ENCODE measurements around the gene CHRNB2. TPM values are rescaled to one million over a fixed set of nuclear protein-coding genes. Genes with fewer than 3 reads are reported as not detected.

Gene CHRNB2
- total and polyA plus RNA-seq, 9 donors = 0.04 to 0.25 (median 0.15) TPM; not detected in 3

DNA sequence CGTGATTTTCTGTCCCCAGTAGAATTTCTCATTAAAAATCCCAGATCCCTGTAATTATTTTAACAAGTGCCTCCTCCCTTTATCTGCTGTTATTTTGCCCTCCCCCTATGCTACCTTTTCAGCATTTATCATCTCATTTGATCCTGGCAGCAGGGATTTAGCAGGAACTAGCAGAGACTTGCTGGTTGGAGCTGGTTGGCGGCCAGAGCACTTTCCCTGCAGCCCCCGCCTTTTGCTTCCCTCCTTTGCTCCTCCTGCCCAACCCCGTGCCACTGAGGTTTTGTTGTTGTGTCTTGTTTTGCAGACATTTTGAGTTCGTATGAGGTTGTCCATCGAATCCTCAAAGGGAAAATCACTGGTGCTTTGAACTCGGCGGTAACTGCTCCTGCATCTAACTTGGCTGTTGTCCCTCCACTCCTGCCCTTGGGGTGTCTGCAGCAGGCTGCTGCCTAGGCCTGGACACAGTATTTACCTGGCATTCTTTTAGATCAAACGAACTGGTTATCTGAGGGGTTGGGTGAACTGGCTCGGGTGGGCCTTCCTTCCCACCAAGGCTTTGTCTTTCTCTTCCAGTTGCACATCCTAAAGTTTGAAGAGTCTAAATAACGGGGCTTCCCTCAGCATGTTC lies 20.4 kb upstream of the CHRNB2 start:
- 22 to 40% (median 23%) methylated on average over 11 of the region's 11 CpGs for WGBS, 3 donors
- Histone ChIP-seq H3K27me3 (no peaks in the 10 kb centered on the region), H3K4me1 (ENCODE audit: insufficient read depth) (peaks cover 2% of the 10 kb centered on the region), H3K4me3 (no peak overlapping the region), H3K36me3 (no peaks in the 10 kb centered on the region), H3K9me3 (no peaks in the 10 kb centered on the region), H3K27ac (no peak overlapping the region)
- TF ChIP-seq EP300 (IDR thresholded peaks at IDR 0.05) (no peak), POLR2A (IDR thresholded peaks at IDR 0.05) (no peak), CTCF (IDR thresholded peaks at IDR 0.05) (no peak)
- no peak for DNase-seq
- intact Hi-C loops (cut with DNase I) = loop anchor here in 1 of 4 donors (10.0 kb wide), 1 partner anchor 62 kb away; no protein-coding TSS in a partner anchor

DNA sequence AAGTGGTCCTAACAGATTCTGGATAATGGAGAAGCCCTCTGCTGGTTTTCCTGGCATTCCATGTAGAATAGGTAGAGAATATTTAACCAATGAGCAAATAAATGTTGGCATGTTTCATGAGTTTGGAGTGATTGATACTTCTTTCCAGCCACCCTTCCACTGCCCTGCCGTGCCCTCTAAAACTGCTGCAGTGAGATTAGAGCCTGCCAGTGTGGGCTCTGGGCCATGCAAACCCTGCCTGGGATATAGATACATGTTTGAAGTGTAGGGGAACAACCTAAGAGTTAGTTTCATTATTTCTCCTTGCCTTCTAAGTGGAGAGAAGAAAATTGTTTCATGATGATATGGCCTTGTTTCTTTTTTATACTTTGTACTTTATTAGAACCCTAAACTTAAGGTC lies 19.6 kb upstream of the CHRNB2 start:
- Histone ChIP-seq H3K9me3 (no peaks in the 10 kb centered on the region), H3K27me3 (no peaks in the 10 kb centered on the region), H3K36me3 (peaks cover 3% of the 10 kb centered on the region), H3K4me1 (ENCODE audit: insufficient read depth) (peaks cover 2% of the 10 kb centered on the region), H3K4me3 (no peak overlapping the region), H3K27ac (no peak overlapping the region)
- DNase-seq = no peak
- WGBS, 3 donors = 3 to 25% (median 13%) methylated on average over 1 of the region's 1 CpG
- no peak for TF ChIP-seq EP300 (IDR thresholded peaks at IDR 0.05)
- TF ChIP-seq POLR2A (IDR thresholded peaks at IDR 0.05) = no peak
- TF ChIP-seq CTCF (IDR thresholded peaks at IDR 0.05) = no peak
- intact Hi-C loops (cut with DNase I) = loop anchor here in 1 of 4 donors (10.0 kb wide), 1 partner anchor 63 kb away; no protein-coding TSS in a partner anchor

DNA sequence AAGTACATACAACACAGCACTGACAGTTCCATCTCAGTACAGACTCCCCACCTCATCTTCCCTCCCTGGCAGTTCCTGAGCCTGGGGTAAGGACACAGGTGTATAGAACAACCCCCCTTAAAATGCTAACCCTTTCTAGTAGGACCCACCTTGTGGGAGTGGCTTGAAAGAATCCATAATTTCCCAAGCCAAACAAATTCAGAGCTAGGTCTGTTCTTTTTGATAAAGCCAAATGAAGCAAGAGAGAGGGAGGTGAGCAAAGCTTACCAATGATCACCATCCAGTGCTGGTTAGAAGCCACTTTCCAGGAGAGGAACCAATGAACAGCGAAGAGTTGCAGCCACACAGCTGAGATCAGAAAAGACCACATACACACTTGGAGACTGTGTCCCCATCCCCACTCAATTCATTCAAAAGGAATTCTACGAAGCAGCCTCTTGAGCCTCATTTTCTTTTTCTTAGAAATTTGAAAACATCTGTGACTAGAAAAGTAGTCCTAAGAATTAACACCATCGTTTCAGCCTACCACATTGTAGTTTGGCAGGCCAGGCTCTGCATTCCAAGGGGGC lies 18.3 kb upstream of the CHRNB2 start:
- Histone ChIP-seq H3K27me3 (no peaks in the 10 kb centered on the region), H3K27ac (no peak overlapping the region), H3K4me3 (no peak overlapping the region), H3K9me3 (no peaks in the 10 kb centered on the region), H3K4me1 (ENCODE audit: insufficient read depth) (peaks cover 2% of the 10 kb centered on the region), H3K36me3 (peaks cover 3% of the 10 kb centered on the region)
- TF ChIP-seq EP300 (IDR thresholded peaks at IDR 0.05) (no peak), POLR2A (IDR thresholded peaks at IDR 0.05) (no peak), CTCF (IDR thresholded peaks at IDR 0.05) (no peak)
- DNase-seq = no peak
- 66 to 68% (median 66%) methylated on average over 3 of the region's 3 CpGs for WGBS, 3 donors
- intact Hi-C loops (cut with DNase I) = loop anchor here in 1 of 4 donors (10.0 kb wide), 1 partner anchor 64 kb away; no protein-coding TSS in a partner anchor

GRCh38 chr1:154550070-154550469 lies 17.5 kb upstream of the CHRNB2 start:
- Histone ChIP-seq H3K27ac (no peak overlapping the region), H3K4me1 (ENCODE audit: insufficient read depth) (peaks cover 2% of the 10 kb centered on the region), H3K27me3 (no peaks in the 10 kb centered on the region), H3K9me3 (no peaks in the 10 kb centered on the region), H3K4me3 (no peak overlapping the region), H3K36me3 (peaks cover 3% of the 10 kb centered on the region)
- 46 to 50% (median 48%) methylated on average over 5 of the region's 5 CpGs for WGBS, 3 donors
- TF ChIP-seq EP300 (IDR thresholded peaks at IDR 0.05) = no peak
- DNase-seq = no peak
- intact Hi-C loops (cut with DNase I) = loop anchor here in 2 of 4 donors (10.0 kb wide), 3 partner anchors 145 to 535 kb away; partner anchors contain the start of genes IL6R (in 1 of the 2) and KCNN3 (in 1 of the 2)

DNA sequence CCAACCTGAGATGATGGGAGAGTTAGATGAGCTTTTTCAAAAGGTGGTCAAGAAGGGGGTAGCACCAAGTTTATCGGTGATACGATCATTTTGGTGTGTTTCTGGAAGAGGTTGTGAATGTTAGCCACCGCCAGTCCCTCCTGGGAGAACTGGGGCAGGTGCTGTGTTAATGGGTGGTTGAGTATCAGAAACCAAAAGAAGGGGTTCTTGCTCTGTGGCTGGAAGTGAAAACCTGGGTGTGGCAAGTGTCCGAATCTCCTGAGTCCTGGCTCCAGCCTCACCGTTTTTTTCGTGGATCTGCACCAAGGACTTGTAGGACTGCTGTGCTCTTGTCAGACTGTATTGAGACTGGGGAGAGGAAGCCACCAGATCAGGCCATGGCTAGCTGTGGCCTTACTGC lies 16.9 kb upstream of the CHRNB2 start:
- no peak overlapping the region for H3K27ac ChIP-seq
- no peaks in the 10 kb centered on the region for H3K27me3 ChIP-seq
- peaks cover 3% of the 10 kb centered on the region for H3K36me3 ChIP-seq
- peaks cover 2% of the 10 kb centered on the region for H3K4me1 ChIP-seq (ENCODE audit: insufficient read depth)
- no peaks in the 10 kb centered on the region for H3K9me3 ChIP-seq
- intact Hi-C loops (cut with DNase I) = loop anchor here in 2 of 4 donors (10.0 kb wide), 3 partner anchors 146 to 534 kb away; partner anchors contain the start of genes IL6R (in 1 of the 2) and KCNN3 (in 1 of the 2)
- WGBS, 3 donors = 73% methylated on average over 6 of the region's 6 CpGs
- TF ChIP-seq EP300 (IDR thresholded peaks at IDR 0.05) = no peak
- TF ChIP-seq CTCF (IDR thresholded peaks at IDR 0.05) = no peak
- TF ChIP-seq POLR2A (IDR thresholded peaks at IDR 0.05) = no peak
- H3K4me3 ChIP-seq = no peak overlapping the region
- DNase-seq = no peak

All from ovary (tissue), 9 donors.